Measurements from ENCODE around the gene ZBTB14.

The ZBTB14 gene, protein sequence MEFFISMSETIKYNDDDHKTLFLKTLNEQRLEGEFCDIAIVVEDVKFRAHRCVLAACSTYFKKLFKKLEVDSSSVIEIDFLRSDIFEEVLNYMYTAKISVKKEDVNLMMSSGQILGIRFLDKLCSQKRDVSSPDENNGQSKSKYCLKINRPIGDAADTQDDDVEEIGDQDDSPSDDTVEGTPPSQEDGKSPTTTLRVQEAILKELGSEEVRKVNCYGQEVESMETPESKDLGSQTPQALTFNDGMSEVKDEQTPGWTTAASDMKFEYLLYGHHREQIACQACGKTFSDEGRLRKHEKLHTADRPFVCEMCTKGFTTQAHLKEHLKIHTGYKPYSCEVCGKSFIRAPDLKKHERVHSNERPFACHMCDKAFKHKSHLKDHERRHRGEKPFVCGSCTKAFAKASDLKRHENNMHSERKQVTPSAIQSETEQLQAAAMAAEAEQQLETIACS

DNA sequence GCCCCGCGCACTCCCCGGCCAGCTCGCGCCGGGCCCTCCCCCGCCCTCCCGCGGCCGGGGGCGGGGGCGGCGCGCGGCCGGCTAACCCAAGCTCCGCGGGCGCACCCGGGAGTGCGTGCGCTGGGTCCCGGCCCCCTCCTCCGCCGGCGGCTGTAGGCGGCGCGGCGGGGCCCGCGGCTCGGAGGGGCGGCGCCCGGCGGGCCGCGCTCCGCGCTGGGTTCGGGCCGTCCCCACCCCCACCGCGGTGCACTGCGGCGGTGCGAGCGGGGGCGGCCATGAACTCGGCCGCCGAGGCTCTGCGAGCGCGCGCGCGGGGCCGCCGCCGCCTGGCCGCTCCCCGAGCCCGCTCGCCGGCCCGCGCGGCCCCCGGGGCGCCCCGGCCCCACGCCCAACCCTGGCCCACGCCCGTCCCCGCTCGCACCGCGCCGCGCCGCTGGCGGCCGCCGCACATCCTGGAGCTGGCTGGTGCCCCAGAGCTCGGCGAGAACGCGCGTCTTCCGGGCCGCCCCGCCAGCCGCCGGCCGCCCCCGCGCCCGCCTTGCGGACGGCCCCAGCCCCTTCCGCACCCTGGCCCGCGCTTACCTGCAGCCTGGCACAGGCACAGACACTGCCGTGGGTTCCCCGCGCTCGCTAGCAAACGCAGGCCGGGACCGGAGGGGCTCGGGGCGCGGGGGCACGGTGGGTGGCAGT, at the start of gene ZBTB14:
ZBTB14 (minus strand) TSS at position 496 of the 690 bp plus-strand sequence. CDS start 2,480 bp downstream, outside the sequence.
- H3K36me3 ChIP-seq (ENCODE audit: control insufficient read depth in 1 of 2, insufficient read depth in 2 of 2, low read length in 2 of 2): peaks cover 14 to 20% of the 10 kb centered on the region in 2 donors
- no peaks in the 10 kb centered on the region for H3K9me3 ChIP-seq (ENCODE audit: control insufficient read depth in 1 of 2, low read length in 2 of 2)
- peaks cover 6 to 10% of the 10 kb centered on the region in 2 donors for H3K4me1 ChIP-seq (ENCODE audit: control insufficient read depth in 1 of 2, insufficient read depth in 2 of 2, low read length in 2 of 2)
- H3K27me3 ChIP-seq (ENCODE audit: low read depth, low read length): no peaks in the 10 kb centered on the region
- H3K4me3 ChIP-seq (ENCODE audit: low read depth in 1 of 2, low read length in 2 of 2): peak within 1 kb of the TSS; percentile 80 to 85
- peak within 1 kb of the TSS; percentile 91 for H3K27ac ChIP-seq (ENCODE audit: low read length)

DNA sequence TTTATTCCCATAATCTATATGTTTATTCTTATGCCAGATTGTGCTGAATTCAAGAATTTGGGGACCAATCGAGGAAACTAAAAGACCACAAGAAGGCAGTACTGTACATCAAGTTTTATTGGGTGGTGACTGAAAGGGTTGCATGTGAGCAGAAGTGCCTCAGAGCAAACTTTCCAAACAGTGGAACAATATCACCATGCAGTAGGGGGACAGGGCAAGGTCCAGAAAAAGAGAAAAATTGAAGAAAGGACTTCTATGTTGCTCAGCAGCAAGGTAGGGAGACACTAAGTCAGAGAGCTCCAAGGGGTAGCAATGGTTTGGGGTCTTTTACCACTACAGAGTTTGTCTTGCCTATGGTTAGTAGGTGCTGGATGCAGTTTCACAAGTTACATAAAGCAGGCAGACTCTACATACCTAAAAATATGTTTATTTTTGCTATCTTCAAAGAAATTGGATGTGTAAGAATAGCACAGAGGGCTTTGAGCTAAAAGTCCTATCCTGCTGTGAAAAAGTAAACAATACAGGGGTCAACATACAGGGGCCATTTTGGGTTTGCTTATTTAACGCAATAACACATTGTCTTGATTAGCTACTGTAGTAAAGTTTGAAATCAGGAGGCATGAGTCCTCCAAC, 43.8 kb upstream of the ZBTB14 start:
- H3K4me1 ChIP-seq (ENCODE audit: control insufficient read depth in 1 of 2, insufficient read depth in 2 of 2, low read length in 2 of 2): no peaks in the 10 kb centered on the region
- no peak overlapping the region for H3K4me3 ChIP-seq (ENCODE audit: low read depth in 1 of 2, low read length in 2 of 2)
- H3K27ac ChIP-seq (ENCODE audit: low read length): no peak overlapping the region
- no peaks in the 10 kb centered on the region for H3K9me3 ChIP-seq (ENCODE audit: control insufficient read depth in 1 of 2, low read length in 2 of 2)
- no peaks in the 10 kb centered on the region for H3K27me3 ChIP-seq (ENCODE audit: low read depth, low read length)
- H3K36me3 ChIP-seq (ENCODE audit: control insufficient read depth in 1 of 2, insufficient read depth in 2 of 2, low read length in 2 of 2): no peaks in the 10 kb centered on the region

- Histone ChIP-seq H3K9me3 (ENCODE audit: control insufficient read depth in 1 of 2, low read length in 2 of 2) (no peaks in the 10 kb centered on the region), H3K4me1 (ENCODE audit: control insufficient read depth in 1 of 2, insufficient read depth in 2 of 2, low read length in 2 of 2) (no peaks in the 10 kb centered on the region), H3K27me3 (ENCODE audit: low read depth, low read length) (no peaks in the 10 kb centered on the region), H3K27ac (ENCODE audit: low read length) (no peak overlapping the region), H3K4me3 (ENCODE audit: low read depth in 1 of 2, low read length in 2 of 2) (no peak overlapping the region), H3K36me3 (ENCODE audit: control insufficient read depth in 1 of 2, insufficient read depth in 2 of 2, low read length in 2 of 2) (no peaks in the 10 kb centered on the region)
Measured at GRCh38 chr18:5334456-5335075, 39.0 kb upstream of the ZBTB14 start.

DNA sequence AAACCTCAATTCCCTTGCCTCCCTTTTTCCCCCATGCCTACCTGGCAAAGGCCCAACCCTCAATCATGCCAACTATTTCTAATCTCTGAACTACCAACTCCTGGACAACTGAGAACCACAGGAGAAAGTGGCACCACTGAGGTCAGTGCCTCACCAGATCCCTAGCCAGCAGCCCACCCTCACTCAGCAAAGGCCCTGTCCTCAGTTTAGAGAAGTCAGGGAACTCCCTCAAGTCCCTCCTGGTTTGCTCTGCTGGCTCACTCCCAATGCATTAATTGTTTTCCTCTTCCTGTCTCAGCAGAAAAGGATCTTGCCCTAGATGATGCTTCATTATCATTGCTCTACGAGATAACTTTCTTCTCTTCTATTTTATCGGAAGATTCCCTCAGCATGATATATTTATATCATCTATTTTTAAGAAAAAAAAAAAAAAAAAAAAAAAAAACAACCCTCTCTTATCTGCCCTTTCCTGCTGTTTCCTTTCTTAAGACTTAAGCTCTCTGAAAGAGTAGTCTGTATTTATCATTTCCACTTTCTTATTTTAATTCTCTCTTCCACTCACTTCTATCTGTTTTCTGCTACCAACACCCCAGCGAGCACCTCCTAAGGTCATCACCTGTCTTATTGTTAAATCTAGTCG, 22.7 kb upstream of the ZBTB14 start:
- H3K27ac ChIP-seq (ENCODE audit: low read length): no peak overlapping the region
- no peaks in the 10 kb centered on the region for H3K4me1 ChIP-seq (ENCODE audit: control insufficient read depth in 1 of 2, insufficient read depth in 2 of 2, low read length in 2 of 2)
- H3K27me3 ChIP-seq (ENCODE audit: low read depth, low read length): no peaks in the 10 kb centered on the region
- no peak overlapping the region for H3K4me3 ChIP-seq (ENCODE audit: low read depth in 1 of 2, low read length in 2 of 2)
- no peaks in the 10 kb centered on the region for H3K9me3 ChIP-seq (ENCODE audit: control insufficient read depth in 1 of 2, low read length in 2 of 2)
- H3K36me3 ChIP-seq (ENCODE audit: control insufficient read depth in 1 of 2, insufficient read depth in 2 of 2, low read length in 2 of 2): no peaks in the 10 kb centered on the region

- H3K4me3 ChIP-seq (ENCODE audit: low read depth in 1 of 2, low read length in 2 of 2): no peak overlapping the region
- H3K27ac ChIP-seq (ENCODE audit: low read length): no peak overlapping the region
- H3K36me3 ChIP-seq (ENCODE audit: control insufficient read depth in 1 of 2, insufficient read depth in 2 of 2, low read length in 2 of 2): no peaks in the 10 kb centered on the region
- H3K4me1 ChIP-seq (ENCODE audit: control insufficient read depth in 1 of 2, insufficient read depth in 2 of 2, low read length in 2 of 2): no peaks in the 10 kb centered on the region
- no peaks in the 10 kb centered on the region for H3K9me3 ChIP-seq (ENCODE audit: control insufficient read depth in 1 of 2, low read length in 2 of 2)
- H3K27me3 ChIP-seq (ENCODE audit: low read depth, low read length): no peaks in the 10 kb centered on the region
Measured at GRCh38 chr18:5317186-5317585, 21.7 kb upstream of the ZBTB14 start.

- Histone ChIP-seq H3K4me1 (ENCODE audit: control insufficient read depth in 1 of 2, insufficient read depth in 2 of 2, low read length in 2 of 2) (no peaks in the 10 kb centered on the region), H3K9me3 (ENCODE audit: control insufficient read depth in 1 of 2, low read length in 2 of 2) (no peaks in the 10 kb centered on the region), H3K4me3 (ENCODE audit: low read depth in 1 of 2, low read length in 2 of 2) (no peak overlapping the region), H3K27me3 (ENCODE audit: low read depth, low read length) (no peaks in the 10 kb centered on the region), H3K27ac (ENCODE audit: low read length) (no peak overlapping the region), H3K36me3 (ENCODE audit: control insufficient read depth in 1 of 2, insufficient read depth in 2 of 2, low read length in 2 of 2) (no peaks in the 10 kb centered on the region)
Measured at GRCh38 chr18:5315838-5316237, 20.3 kb upstream of the ZBTB14 start.

GRCh38 chr18:5311301-5311989, 15.9 kb upstream of the ZBTB14 start:
- no peak overlapping the region for H3K27ac ChIP-seq (ENCODE audit: low read length)
- H3K4me3 ChIP-seq (ENCODE audit: low read depth in 1 of 2, low read length in 2 of 2): no peak overlapping the region

DNA sequence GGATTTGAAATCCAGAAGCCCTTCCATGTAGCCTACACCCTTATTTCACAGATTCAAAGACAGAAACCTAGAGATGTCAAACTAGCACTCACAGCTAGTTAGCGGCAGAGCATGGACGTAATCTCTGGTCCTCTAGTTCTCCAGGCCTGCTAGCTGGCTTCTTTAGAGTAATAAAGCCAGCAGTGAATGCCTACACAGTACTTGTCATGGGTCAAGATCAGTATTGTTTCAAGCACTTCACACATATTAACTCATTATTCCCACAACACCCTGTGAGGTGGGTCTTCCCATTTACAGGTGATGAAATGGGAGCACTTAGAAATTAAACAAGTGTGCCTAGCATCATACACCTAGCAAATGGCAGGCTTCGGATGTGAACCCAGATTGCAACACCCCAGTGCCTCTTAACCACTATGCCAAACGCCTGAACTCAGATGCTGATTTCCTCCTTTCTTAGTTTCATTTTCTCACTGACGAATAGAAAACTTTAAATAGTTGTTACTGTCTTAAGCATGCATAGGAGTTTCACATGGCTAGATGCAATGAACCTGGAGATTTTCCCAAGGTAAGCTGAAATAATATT, 14.5 kb upstream of the ZBTB14 start:
- Histone ChIP-seq H3K4me3 (ENCODE audit: low read depth in 1 of 2, low read length in 2 of 2) (peak overlapping the region in 1 of 2 donors; percentile 40), H3K27ac (ENCODE audit: low read length) (no peak overlapping the region), H3K27me3 (ENCODE audit: low read depth, low read length) (no peaks in the 10 kb centered on the region), H3K4me1 (ENCODE audit: control insufficient read depth in 1 of 2, insufficient read depth in 2 of 2, low read length in 2 of 2) (no peaks in the 10 kb centered on the region), H3K9me3 (ENCODE audit: control insufficient read depth in 1 of 2, low read length in 2 of 2) (no peaks in the 10 kb centered on the region), H3K36me3 (ENCODE audit: control insufficient read depth in 1 of 2, insufficient read depth in 2 of 2, low read length in 2 of 2) (no peaks in the 10 kb centered on the region)

More at GRCh38 chr18:5311301-5311989, 15.9 kb upstream of the ZBTB14 start:
- Histone ChIP-seq H3K4me1 (ENCODE audit: control insufficient read depth in 1 of 2, insufficient read depth in 2 of 2, low read length in 2 of 2) (no peaks in the 10 kb centered on the region), H3K9me3 (ENCODE audit: control insufficient read depth in 1 of 2, low read length in 2 of 2) (no peaks in the 10 kb centered on the region), H3K36me3 (ENCODE audit: control insufficient read depth in 1 of 2, insufficient read depth in 2 of 2, low read length in 2 of 2) (no peaks in the 10 kb centered on the region), H3K27me3 (ENCODE audit: low read depth, low read length) (no peaks in the 10 kb centered on the region)

- Histone ChIP-seq H3K4me1 (ENCODE audit: control insufficient read depth in 1 of 2, insufficient read depth in 2 of 2, low read length in 2 of 2) (no peaks in the 10 kb centered on the region), H3K36me3 (ENCODE audit: control insufficient read depth in 1 of 2, insufficient read depth in 2 of 2, low read length in 2 of 2) (no peaks in the 10 kb centered on the region), H3K27me3 (ENCODE audit: low read depth, low read length) (no peaks in the 10 kb centered on the region), H3K9me3 (ENCODE audit: control insufficient read depth in 1 of 2, low read length in 2 of 2) (no peaks in the 10 kb centered on the region), H3K4me3 (ENCODE audit: low read depth in 1 of 2, low read length in 2 of 2) (no peak overlapping the region), H3K27ac (ENCODE audit: low read length) (no peak overlapping the region)
Measured at GRCh38 chr18:5305835-5306234, 10.3 kb upstream of the ZBTB14 start.

GRCh38 chr18:5304232-5304631, 8.7 kb upstream of the ZBTB14 start:
- no peaks in the 10 kb centered on the region for H3K36me3 ChIP-seq (ENCODE audit: control insufficient read depth in 1 of 2, insufficient read depth in 2 of 2, low read length in 2 of 2)
- no peak overlapping the region for H3K27ac ChIP-seq (ENCODE audit: low read length)
- no peak overlapping the region for H3K4me3 ChIP-seq (ENCODE audit: low read depth in 1 of 2, low read length in 2 of 2)
- no peaks in the 10 kb centered on the region for H3K9me3 ChIP-seq (ENCODE audit: control insufficient read depth in 1 of 2, low read length in 2 of 2)
- H3K27me3 ChIP-seq (ENCODE audit: low read depth, low read length): no peaks in the 10 kb centered on the region
- H3K4me1 ChIP-seq (ENCODE audit: control insufficient read depth in 1 of 2, insufficient read depth in 2 of 2, low read length in 2 of 2): no peaks in the 10 kb centered on the region

Measured in muscle layer of duodenum (tissue), 2 donors.